ENCODE measurements around the gene NNT.
A peak's percentile ranks its signal among the peaks of the same experiment; 100 is the strongest.
"Not testable (repeated sequence)": the region's sequence is repeated elsewhere in the genome, so short reads cannot be mapped to it uniquely, and the experiment has no call there.

Gene NNT

DNA sequence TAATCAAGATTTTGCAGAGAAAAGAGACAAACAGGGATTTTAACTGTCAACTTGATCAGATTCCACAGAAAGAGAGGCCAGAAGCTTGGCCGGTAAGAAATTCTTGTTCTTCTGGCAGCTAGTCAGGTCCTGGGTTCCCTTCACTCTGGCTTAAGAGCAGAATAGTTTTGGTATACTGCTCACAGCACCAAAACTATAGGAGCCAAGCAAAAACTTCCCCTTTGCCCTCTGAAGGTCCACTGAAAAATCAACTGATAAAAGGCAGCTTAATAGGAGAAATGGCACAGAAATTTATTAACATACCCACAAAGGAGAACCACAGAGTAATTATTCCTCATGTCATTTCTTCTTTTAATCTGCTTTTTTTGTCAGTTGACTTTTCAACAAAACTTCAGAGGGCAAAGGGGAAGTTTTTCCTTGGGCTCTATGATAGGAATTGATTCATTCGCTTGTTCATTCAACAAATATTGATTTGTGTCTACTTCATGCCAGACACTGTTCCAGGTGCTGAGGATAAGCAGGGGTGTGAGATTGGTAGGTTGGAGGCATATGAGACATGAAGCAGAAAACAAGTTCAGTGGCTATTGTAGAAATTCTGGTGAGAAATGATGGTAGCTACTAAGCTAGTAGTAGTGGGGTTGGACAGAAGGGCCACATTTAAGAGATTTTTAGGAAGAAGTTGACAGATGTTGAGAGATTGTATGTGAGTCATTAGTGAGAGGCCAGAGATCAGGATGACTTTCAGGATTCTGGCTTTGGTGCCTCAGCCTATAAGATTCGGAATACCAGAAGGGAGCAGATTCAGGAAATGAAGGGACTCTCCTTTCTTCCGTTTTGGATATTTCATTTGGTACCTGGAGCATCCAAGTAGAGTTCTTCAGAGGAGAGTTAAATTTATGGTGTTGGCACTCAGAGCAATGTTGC, 20.6 kb upstream of the NNT start:
- no peak for DNase-seq (ENCODE audit: low spot score)
- FAIRE-seq = no peak

DNA sequence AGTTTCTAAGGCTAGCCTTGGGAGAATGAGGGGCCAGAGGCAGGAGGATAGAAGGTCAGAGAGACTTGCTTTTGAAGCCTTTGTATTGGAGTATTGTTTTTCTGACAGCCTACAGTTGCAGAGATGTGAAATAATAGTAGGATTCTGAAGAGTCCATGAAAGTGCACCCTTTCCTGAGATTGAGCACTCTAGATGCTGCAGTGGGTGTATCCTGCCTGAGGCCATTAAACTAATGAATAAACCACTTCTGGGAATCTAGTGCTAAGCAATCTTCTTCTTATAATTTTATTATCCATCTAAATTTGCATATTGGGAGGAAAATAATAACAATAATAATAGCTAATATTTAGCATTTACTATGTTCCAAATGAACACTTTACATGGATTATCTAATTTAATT, 19.3 kb upstream of the NNT start:
- DNase-seq (ENCODE audit: low spot score) (no peak), FAIRE-seq (no peak)

DNA sequence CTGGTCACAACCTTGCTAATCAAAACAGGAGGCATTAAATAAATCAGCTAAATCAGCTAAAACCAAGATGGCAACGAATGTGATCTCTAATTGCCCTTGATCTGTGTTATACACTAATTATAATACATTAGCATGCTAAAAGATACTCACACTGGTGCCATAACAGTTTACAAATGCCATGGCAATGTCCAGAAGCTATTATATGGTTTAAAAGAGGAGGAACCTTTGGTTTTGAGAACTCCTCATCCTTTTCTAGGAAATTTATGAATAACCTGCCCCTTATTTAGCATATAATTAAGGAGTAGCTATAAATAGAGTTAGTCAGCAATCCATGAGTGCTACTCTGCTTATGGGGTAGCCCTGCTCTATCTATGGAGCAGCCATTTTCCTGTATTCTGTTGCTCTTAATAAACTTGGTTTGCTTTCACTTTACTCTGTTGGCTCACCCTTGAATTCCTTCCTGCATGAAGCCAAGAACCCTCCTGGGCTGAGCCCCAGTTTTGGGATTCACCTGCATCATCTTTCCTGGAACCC, 18.7 kb upstream of the NNT start:
- FAIRE-seq = no peak

GRCh38 chr5:43588842-43589241, 14.1 kb upstream of the NNT start:
- no peak for DNase-seq (ENCODE audit: low spot score)
- no peak for FAIRE-seq

More for the DNA sequence above, 18.7 kb upstream of the NNT start:
- DNase-seq (ENCODE audit: low spot score) = no peak

- DNase-seq (ENCODE audit: low spot score) (no peak), FAIRE-seq (no peak)
Measured at GRCh38 chr5:43589310-43589709, 13.7 kb upstream of the NNT start.

- DNase-seq (ENCODE audit: low spot score) (no peak), FAIRE-seq (no peak)
Measured at GRCh38 chr5:43590700-43591099, 12.3 kb upstream of the NNT start.

DNA sequence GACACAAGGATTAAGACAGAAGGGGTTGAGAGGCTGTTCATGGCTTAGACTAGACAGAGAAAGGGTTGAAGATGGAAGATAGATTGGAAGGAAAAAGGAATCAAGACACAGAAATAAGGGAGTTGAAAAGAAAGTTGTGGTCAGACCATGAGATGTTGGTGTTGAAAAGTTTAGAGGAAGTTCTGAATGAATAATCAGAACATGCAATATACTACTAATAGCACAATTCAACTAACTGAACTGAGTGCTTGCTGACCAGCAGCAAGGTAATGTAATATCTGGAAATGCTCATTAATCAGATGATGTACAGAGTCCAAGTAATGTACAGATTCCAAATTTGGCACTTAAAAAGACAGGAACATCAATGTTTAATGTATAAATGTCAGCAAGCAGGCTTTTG, 10.6 kb upstream of the NNT start:
- FAIRE-seq = no peak
- no peak for DNase-seq (ENCODE audit: low spot score)

DNA sequence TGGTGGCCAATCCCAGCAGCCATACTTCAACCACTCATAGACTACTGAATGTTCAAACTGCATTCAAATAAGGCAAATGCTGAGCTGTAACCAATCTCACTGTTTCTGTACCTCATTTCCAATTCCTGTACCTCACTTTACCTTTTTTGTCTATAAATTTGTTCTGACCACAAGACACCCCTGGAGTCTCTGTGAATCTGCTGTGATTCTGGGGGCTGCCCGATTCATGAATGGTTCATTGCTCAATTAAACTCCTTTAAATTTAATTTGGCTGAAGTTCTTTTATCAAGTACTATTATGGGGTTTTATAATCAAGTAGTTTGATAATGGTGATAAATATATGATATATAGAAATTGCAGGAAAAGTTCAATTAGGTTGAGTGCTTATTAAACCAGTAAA, 4.1 kb upstream of the NNT start:
- FAIRE-seq; DNase-seq (ENCODE audit: low spot score): not testable (repeated sequence)

DNA sequence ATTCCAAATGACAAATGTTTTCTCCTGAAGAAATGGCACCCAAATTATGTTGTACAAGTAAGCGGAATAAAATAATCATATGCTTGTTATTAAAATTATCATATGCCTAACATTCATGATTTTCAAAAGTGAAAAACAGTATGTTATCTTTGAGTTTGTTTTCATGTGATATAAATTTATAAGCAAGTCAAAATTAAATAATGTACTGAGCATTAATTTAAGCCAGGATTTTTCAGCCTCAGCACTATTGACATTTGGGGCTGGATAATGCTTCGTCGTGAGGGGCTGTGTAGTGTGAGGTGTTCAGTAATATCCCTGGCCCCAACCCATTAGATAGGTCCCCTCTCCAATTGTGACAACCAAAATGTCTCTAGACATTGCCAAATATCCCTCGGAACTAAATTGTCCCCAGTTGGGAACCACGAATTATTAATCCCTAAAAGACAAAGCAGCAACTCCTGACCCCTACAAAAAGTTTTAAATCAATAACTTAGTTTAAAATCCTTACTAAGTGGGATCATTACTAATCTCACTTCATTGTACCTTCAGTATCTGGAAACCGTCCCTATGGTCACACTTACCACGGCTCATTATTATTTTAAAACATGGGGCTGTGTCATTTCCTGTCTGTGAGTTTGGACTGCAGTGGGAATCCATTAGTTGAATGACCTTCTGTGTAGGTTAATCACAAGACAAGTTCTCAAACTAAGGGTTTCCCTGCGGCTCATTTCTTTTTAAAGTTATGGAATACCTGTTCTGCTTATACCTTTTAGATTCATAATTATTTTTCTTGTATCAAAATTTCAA, 1.3 kb upstream of the NNT start:
- DNase-seq (ENCODE audit: low spot score) (peak; percentile 65), FAIRE-seq (peak; percentile 77)

DNA sequence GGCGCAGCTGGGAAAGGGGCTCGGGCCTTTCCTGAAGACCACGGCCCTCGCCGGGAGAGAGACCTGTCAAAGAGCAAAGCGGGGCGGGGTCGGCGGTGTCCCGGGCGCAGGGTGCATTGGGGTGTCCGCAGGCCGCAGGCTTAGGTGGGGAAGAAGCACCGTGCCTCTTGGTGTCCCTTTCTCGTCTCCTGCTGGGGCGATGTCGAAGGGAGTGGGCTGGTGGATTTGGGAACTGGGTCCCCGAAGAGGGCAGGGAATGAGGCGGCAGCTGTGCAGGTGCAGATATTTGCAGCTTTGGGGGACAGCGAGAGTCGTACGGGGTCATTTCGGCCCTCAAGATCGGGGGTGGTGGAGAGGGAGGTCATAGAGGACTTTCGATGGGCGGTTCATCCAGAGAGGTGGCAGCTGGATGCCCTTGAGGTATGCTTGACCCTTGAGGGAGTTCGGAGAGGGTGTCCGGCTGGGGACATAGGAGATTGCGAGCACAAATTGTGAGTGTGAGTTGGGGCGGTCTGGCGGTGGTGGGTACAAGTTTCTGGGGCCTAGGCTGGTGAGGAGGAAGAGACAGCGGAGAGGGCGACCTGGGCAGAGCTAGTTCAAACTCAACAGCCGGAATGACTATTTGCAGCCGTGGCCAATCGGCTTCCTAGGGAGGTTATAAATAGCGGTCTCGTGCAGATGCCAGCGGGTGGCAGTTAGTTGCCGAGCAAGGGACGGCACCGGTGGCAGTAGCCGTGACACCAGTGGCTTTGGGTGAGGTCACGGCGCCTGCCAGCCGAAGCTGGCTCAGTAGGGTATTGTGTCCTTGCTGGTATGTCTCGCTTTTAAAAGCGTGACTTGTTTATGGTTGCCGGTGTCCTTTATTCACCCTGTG, 601 bp downstream of the NNT start:
- DNase-seq (ENCODE audit: low spot score) (peak; percentile 80), FAIRE-seq (no peak)

DNA sequence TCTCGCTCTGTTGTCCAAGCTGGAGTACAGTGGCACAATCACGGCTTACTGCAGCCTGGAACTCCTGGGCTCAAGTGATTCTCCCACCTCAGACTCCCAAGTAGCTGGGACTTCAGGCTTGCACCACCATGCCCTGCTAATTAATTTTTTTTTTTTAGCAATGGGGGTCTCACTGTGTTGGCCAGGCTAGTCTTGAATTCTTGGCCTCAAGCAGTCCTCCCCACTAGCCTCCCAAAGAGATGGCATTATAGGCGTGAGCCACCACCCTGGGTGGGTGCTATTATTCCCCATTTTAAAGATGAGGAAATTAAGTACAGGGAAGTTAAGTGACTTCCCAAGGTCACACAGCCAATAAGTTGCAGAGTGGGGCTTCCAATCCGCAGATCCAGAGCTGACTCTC, 1.7 kb downstream of the NNT start:
- DNase-seq (ENCODE audit: low spot score) = no peak
- no peak for FAIRE-seq

- DNase-seq (ENCODE audit: low spot score) = no peak
- no peak for FAIRE-seq
Measured at GRCh38 chr5:43606351-43606750, 3.4 kb downstream of the NNT start.

GRCh38 chr5:43608406-43608805, 5.4 kb downstream of the NNT start:
- DNase-seq (ENCODE audit: low spot score) (no peak), FAIRE-seq (no peak)

DNA sequence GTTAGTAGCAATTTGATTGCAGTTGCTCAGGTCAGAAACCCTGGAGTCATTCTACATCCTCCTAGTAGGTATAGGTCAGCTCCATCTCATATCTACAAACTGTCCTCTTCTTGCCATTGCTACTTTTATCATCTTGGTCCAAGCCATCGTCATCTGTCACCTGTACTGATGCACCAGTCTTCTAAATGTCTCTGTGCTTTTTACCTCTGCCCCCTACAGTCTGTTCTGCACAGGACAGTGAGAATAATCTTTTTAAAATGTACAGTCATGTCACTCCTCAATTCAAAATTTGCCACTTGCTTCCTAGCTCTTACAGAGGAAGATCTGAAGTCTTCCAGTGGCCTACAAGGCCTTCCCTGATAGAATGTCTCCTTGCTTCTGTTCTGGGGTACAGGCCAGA, 6.8 kb downstream of the NNT start:
- FAIRE-seq = no peak
- DNase-seq (ENCODE audit: low spot score) = no peak

- FAIRE-seq = no peak
Measured at GRCh38 chr5:43613370-43613769, 10.4 kb downstream of the NNT start.

DNA sequence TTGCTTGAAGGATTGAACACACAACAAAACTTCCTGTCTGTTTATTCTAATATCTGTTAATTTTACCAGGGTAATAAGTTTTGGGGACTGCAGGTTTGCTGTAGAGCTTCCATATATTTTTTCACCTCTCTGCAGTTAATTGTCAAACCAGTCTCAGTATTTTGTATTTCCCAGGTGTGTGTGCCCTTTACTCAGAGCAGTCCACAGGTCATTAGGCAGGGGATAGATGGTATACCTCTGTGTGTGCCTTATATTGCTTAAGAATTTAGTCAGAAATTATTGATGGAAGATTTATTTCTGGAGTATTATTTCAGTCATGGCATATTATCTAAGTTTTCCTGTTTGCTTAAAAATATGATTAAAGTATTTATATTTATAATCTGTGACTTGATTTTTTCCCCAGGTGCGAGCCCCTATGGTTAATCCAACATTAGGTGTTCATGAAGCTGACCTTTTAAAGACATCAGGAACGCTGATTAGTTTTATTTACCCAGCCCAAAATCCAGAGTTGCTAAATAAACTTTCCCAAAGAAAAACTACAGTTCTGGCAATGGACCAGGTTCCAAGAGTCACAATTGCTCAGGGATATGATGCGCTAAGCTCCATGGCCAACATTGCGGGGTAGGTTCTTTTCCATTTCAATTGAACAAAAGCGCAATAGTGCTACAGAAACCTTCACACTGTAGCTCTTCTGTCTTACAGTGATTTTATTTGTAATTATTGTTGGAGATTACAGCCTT, 12.6 kb downstream of the NNT start:
- FAIRE-seq = no peak

More at GRCh38 chr5:43613370-43613769, 10.4 kb downstream of the NNT start:
- DNase-seq (ENCODE audit: low spot score) = no peak

DNA sequence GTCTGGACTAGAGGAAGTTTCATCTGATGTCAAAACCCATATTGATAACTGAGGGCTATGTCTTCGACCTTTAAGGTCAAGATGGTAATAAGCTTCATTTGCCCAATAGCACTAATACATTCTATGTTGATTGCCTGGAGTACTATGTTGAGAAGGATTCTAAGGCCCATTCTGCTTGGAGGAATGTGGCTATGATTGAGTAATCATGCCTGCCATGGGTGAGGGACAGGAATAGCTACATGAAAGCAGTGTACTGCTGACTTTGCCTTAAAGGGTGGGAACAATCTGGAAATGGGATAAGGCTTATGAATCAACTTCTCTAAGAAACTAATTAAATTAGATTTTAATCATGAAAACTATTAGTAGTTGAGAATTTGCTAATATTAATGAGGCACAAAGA, 13.6 kb downstream of the NNT start:
- DNase-seq (ENCODE audit: low spot score) (no peak), FAIRE-seq (no peak)

More for the DNA sequence above, 12.6 kb downstream of the NNT start:
- DNase-seq (ENCODE audit: low spot score) = no peak

DNA sequence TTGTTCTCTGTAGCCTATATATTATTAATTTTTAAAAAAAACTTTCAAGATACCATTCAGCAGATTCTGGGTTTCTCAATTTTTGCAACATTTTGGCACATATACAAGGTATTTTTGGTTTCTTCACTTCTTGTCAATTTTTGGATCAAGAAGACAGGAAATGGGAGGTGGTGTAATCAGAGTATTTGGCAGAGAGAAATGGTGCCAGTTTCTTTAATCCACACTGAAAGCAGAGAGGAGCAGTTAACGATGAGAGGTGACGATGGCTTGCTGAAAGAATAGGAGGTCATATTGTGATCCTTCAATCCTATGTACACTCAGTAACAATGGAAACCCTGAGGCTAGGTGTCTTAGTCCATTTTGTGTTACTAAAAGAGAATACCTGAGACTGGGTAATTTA, 16.4 kb downstream of the NNT start:
- FAIRE-seq (no peak), DNase-seq (ENCODE audit: low spot score) (no peak)

DNA sequence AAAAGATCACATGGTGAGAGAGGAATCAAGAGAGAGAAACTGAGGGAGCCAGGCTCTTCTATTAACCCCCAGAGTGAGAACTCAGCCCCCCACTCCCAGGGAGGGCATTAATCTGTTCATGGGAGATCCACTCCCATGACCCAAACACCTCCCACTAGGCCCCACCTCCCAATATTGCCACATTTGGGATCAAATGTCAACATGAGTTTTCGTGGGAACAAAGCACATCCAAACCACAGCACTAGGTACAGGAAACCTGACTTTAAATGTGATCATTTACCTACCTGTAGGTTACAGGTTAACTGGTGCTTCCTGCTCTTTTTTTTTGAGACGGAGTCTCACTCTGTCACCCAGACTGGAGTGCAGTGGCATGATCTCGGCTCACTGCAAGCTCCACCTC, 16.9 kb downstream of the NNT start:
- no peak for DNase-seq (ENCODE audit: low spot score)
- no peak for FAIRE-seq

DNA sequence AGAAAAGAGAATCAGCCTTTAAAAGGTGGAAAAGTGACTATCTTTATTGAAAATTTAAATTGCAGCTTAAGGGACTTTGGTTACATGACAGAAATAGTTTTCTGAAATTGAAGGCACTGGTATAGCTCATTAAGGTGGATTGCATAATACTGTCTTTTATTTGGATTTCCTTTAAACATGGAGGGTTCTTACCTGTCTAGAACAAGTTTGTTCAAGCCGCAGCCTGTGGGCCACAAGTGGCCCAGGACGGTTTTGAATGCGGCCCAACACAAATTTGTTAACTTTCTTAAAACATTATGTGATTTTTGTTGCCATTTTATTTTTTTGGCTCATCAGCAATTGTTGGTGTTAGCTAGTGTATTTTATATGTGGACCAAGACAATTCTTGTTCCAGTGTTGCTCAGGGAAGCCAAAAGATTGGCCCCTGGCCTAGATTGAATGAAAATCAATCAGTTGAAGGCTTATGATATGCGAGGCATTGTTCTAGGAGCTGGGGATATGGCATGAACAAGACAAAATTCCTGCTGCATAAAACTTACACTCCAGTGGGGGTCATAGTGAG, 18.0 kb downstream of the NNT start:
- no peak for DNase-seq (ENCODE audit: low spot score)
- no peak for FAIRE-seq

Data from RCC 7860 (cell line).